Left colon (tissue), 2 donors: ENCODE data around the gene FER. TPM values are rescaled to one million over a fixed set of nuclear protein-coding genes. Genes with fewer than 3 reads are reported as not detected.
A peak's percentile ranks its signal among the peaks of the same experiment; 100 is the strongest.

Experiments
- ATAC-seq: fragments of 200-7000 bp; cut with Tn5 transposase; one replicate; pipeline ENCODE4 v1.9.1; 2020; ENCODE audit warnings: mild to moderate bottlenecking, moderate library complexity
- DNase-seq, 2 donors: peaks; one replicate each; pipeline ENCODE4 v3.0.0-alpha.2; 2020
- intact Hi-C, 2 donors: fragments of 100-400 bp; cut with DNase I in 1 of 2; cut with micrococcal nuclease in 1 of 2; formaldehyde crosslinking; loops; one replicate each; pipeline versions ENCODE4 v1.11.2 to v1.14.0; 2022; cut with DNase I, micrococcal nuclease
- total RNA-seq, 2 donors: library from RNA; stranded (reverse); fragmentation: NEBNext Ultra II Directional; extraction: Animal tissue kit (Norgen Biotek cat#: 25700); gene quantifications; one replicate each; pipeline ENCODE4 v1.2.1, GENCODE V29; 2021
- donor health status: DM: no; HTN: no; CAD: no.
- donor health status: DM: yes; HTN: yes; CAD: no.

Gene FER
- total RNA-seq, 2 donors from 2014 or later, result 11.6 to 15.6 TPM

GRCh38 chr5:109180668-109181067, 433.0 kb downstream of the FER start:
- ATAC-seq (no peak), DNase-seq (no peak)
- intact Hi-C loops, result no loop called here

- intact Hi-C loops, result no loop called here
- peak; percentile 86 for ATAC-seq
- DNase-seq, result peak in 1 of 2 donors; percentile 20
These were observed 439.1 kb downstream of the FER start for GRCh38 chr5:109186759-109187158.

GRCh38 chr5:109191153-109191558, 443.5 kb downstream of the FER start:
- intact Hi-C loops, result no loop called here
- ATAC-seq (no peak), DNase-seq (peak; percentile 9 to 27)

GRCh38 chr5:109192027-109192426, 444.3 kb downstream of the FER start:
- ATAC-seq, result peak; percentile 17

GRCh38 chr5:109192555-109193281, 445.0 kb downstream of the FER start:
- DNase-seq (peak in 1 of 2 donors; percentile 7), ATAC-seq (peak; percentile 87)
- intact Hi-C loops, result no loop called here

More at GRCh38 chr5:109192027-109192426, 444.3 kb downstream of the FER start:
- DNase-seq, result no peak
- intact Hi-C loops, result no loop called here

GRCh38 chr5:109195667-109196066, 448.0 kb downstream of the FER start:
- no peak for ATAC-seq
- no peak for DNase-seq
- intact Hi-C loops, result no loop called here

GRCh38 chr5:109196087-109196822, 448.6 kb downstream of the FER start:
- intact Hi-C loops, result no loop called here
- ATAC-seq (no peak), DNase-seq (no peak)

- DNase-seq (no peak), ATAC-seq (no peak)
- intact Hi-C loops, result no loop called here
These were observed 449.1 kb downstream of the FER start for GRCh38 chr5:109196823-109197160.

- no peak for DNase-seq
- no peak for ATAC-seq
- intact Hi-C loops, result no loop called here
These were observed 451.6 kb downstream of the FER start for GRCh38 chr5:109199289-109199688.

- DNase-seq, result no peak
- intact Hi-C loops, result no loop called here
- no peak for ATAC-seq
These were observed 452.3 kb downstream of the FER start for GRCh38 chr5:109199799-109200620.

- ATAC-seq, result no peak
- intact Hi-C loops, result no loop called here
- DNase-seq, result no peak
These were observed 467.3 kb downstream of the FER start for GRCh38 chr5:109215040-109215439.

GRCh38 chr5:109218818-109219217, 471.1 kb downstream of the FER start:
- DNase-seq (no peak), ATAC-seq (no peak)
- intact Hi-C loops, result no loop called here

- DNase-seq, result no peak
- intact Hi-C loops, result no loop called here
- no peak for ATAC-seq
These were observed 475.8 kb downstream of the FER start for GRCh38 chr5:109223531-109223930.

- intact Hi-C loops, result no loop called here
- DNase-seq, result no peak
- no peak for ATAC-seq
These were observed 476.7 kb downstream of the FER start for GRCh38 chr5:109224276-109224882.

- DNase-seq (no peak), ATAC-seq (no peak)
- intact Hi-C loops, result no loop called here
These were observed 478.3 kb downstream of the FER start for GRCh38 chr5:109225716-109226625.

GRCh38 chr5:109230369-109230768, 482.7 kb downstream of the FER start:
- no peak for ATAC-seq
- DNase-seq, result no peak
- intact Hi-C loops, result no loop called here

- intact Hi-C loops, result no loop called here
- ATAC-seq, result no peak
These were observed 483.6 kb downstream of the FER start for GRCh38 chr5:109231331-109231730.

GRCh38 chr5:109234381-109234780, 486.7 kb downstream of the FER start:
- intact Hi-C loops, result no loop called here
- ATAC-seq (no peak), DNase-seq (no peak)

More at GRCh38 chr5:109231331-109231730, 483.6 kb downstream of the FER start:
- DNase-seq, result no peak
